Suprapubic skin (tissue), 4 donors: ENCODE data around the gene MT1X. TPM values are rescaled to one million over a fixed set of nuclear protein-coding genes. Genes with fewer than 3 reads are reported as not detected.

Experiments used
- DNase-seq, 2 donors: peaks; one replicate each; pipeline ENCODE4 v3.0.0-alpha.2; 2019; ENCODE audit warnings: low spot score in 2 of 2
- H3K27ac ChIP-seq: fragments of 200-600 bp; sonication (generic); one replicate; pipeline ENCODE4 v1.5.1; 2019
- H3K27me3 ChIP-seq: fragments of 200-600 bp; sonication (generic); one replicate; pipeline ENCODE4 v1.5.1; 2019
- H3K36me3 ChIP-seq: fragments of 200-600 bp; sonication (generic); one replicate; pipeline ENCODE4 v1.5.1; 2019
- H3K4me1 ChIP-seq: fragments of 200-600 bp; sonication (generic); one replicate; pipeline ENCODE4 v1.5.1; 2019
- H3K4me3 ChIP-seq: fragments of 200-600 bp; sonication (generic); one replicate; pipeline ENCODE4 v1.5.1; 2019; ENCODE audit warnings: mild to moderate bottlenecking
- H3K9me3 ChIP-seq: fragments of 200-600 bp; sonication (generic); one replicate; pipeline ENCODE4 v1.5.1; 2019
- EP300 ChIP-seq: sonication (generic); formaldehyde crosslinking; IDR thresholded peaks from one replicate; pipeline ENCODE4 v1.6.1; 2017; ENCODE audit warnings: antibody characterized with exemption
- POLR2A ChIP-seq, 2 donors: fragments of 450-650 bp; IDR thresholded peaks; one replicate each; pipeline ENCODE4 v1.6.1; 2017; ENCODE audit warnings: antibody characterized with exemption in 2 of 2, mild to moderate bottlenecking in 2 of 2, moderate library complexity in 2 of 2
- POLR2AphosphoS5 ChIP-seq, 3 donors: sonication (generic); formaldehyde crosslinking; IDR thresholded peaks; one replicate each; pipeline ENCODE4 v1.6.1; 2017; ENCODE audit warnings: antibody characterized with exemption in 3 of 3
- WGBS: methylation state at CpG from one replicate; pipeline ENCODE4 v1.1.5; 2018; 5-methylcytosine and 5-hydroxymethylcytosine counted together
- total RNA-seq, 4 donors: library from RNA; depleted of rRNA; stranded (reverse); fragments of >200 nt; gene quantifications; one replicate each; pipeline ENCODE4 v1.1.0, GENCODE V29; 2016
- TF ChIP-seq, protein P1 (sequence below), 2 donors: fragments of 200-600 bp in 1 of 2; fragments of 450-650 bp in 1 of 2; sonication (generic) in 1 of 2; IDR thresholded peaks; one replicate each; pipeline ENCODE4 v1.5.1; 2016 to 2019; ENCODE audit warnings: antibody characterized with exemption in 2 of 2, mild to moderate bottlenecking in 1 of 2, moderate library complexity in 1 of 2

MT1X gene
- total RNA-seq, 4 donors from 2014 or later: 2,588 to 6,426 (median 4,304) TPM

- no peak for TF ChIP-seq POLR2AphosphoS5 (IDR thresholded peaks at IDR 0.05)
- TF ChIP-seq EP300: no peak
- TF ChIP-seq, protein P1, sequence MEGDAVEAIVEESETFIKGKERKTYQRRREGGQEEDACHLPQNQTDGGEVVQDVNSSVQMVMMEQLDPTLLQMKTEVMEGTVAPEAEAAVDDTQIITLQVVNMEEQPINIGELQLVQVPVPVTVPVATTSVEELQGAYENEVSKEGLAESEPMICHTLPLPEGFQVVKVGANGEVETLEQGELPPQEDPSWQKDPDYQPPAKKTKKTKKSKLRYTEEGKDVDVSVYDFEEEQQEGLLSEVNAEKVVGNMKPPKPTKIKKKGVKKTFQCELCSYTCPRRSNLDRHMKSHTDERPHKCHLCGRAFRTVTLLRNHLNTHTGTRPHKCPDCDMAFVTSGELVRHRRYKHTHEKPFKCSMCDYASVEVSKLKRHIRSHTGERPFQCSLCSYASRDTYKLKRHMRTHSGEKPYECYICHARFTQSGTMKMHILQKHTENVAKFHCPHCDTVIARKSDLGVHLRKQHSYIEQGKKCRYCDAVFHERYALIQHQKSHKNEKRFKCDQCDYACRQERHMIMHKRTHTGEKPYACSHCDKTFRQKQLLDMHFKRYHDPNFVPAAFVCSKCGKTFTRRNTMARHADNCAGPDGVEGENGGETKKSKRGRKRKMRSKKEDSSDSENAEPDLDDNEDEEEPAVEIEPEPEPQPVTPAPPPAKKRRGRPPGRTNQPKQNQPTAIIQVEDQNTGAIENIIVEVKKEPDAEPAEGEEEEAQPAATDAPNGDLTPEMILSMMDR (IDR thresholded peaks at IDR 0.05): no peak
- TF ChIP-seq POLR2A (IDR thresholded peaks at IDR 0.05): no peak
- 100% methylated on average over 1 of the region's 1 CpG for WGBS
- H3K4me3 ChIP-seq: no peak overlapping the region
- peaks cover 9% of the 10 kb centered on the region for H3K4me1 ChIP-seq
- H3K9me3 ChIP-seq: no peaks in the 10 kb centered on the region
- no peak for DNase-seq
- H3K36me3 ChIP-seq: no peaks in the 10 kb centered on the region
- H3K27me3 ChIP-seq: no peaks in the 10 kb centered on the region
- no peak overlapping the region for H3K27ac ChIP-seq
Observed at GRCh38 chr16:56700631-56701030, 18.4 kb downstream of the MT1X start.

DNA sequence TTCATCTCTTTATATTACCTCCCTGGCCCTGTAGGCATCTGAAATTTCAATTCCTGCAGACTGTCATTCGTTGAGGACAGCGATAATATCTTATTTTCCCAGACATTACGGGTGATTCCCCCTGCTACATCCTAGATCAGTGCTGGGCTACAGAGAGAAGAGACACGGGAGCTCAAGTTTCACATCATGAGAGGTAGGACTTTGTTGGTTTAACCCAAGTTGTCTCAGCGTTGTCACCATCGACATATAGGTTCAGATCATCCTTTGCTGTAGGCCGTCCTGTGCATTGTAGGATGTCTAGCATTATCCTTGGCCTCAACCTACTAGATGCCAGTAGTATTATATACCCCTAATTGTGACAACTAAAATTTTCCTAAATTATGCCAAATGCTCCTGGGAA is 19.3 kb downstream of the MT1X start:
- H3K27ac ChIP-seq: no peak overlapping the region
- 80% methylated on average over 7 of the region's 7 CpGs for WGBS
- peaks cover 9% of the 10 kb centered on the region for H3K4me1 ChIP-seq
- TF ChIP-seq, protein P1 (IDR thresholded peaks at IDR 0.05): no peak
- TF ChIP-seq EP300 (no peak), POLR2AphosphoS5 (IDR thresholded peaks at IDR 0.05) (no peak), POLR2A (IDR thresholded peaks at IDR 0.05) (no peak)
- H3K9me3 ChIP-seq: no peaks in the 10 kb centered on the region
- H3K4me3 ChIP-seq: no peak overlapping the region
- no peaks in the 10 kb centered on the region for H3K27me3 ChIP-seq
- H3K36me3 ChIP-seq: no peaks in the 10 kb centered on the region
- no peak for DNase-seq

- Histone ChIP-seq H3K4me1 (peaks cover 9% of the 10 kb centered on the region), H3K9me3 (no peaks in the 10 kb centered on the region), H3K36me3 (no peaks in the 10 kb centered on the region), H3K27ac (no peak overlapping the region), H3K27me3 (no peaks in the 10 kb centered on the region), H3K4me3 (no peak overlapping the region)
- DNase-seq: no peak
- TF ChIP-seq POLR2AphosphoS5 (IDR thresholded peaks at IDR 0.05) (no peak), POLR2A (IDR thresholded peaks at IDR 0.05) (no peak), EP300 (no peak)
- TF ChIP-seq, protein P1 (IDR thresholded peaks at IDR 0.05): no peak
- WGBS: 96% methylated on average over 5 of the region's 5 CpGs
Observed at GRCh38 chr16:56702836-56703235, 20.6 kb downstream of the MT1X start.

DNA sequence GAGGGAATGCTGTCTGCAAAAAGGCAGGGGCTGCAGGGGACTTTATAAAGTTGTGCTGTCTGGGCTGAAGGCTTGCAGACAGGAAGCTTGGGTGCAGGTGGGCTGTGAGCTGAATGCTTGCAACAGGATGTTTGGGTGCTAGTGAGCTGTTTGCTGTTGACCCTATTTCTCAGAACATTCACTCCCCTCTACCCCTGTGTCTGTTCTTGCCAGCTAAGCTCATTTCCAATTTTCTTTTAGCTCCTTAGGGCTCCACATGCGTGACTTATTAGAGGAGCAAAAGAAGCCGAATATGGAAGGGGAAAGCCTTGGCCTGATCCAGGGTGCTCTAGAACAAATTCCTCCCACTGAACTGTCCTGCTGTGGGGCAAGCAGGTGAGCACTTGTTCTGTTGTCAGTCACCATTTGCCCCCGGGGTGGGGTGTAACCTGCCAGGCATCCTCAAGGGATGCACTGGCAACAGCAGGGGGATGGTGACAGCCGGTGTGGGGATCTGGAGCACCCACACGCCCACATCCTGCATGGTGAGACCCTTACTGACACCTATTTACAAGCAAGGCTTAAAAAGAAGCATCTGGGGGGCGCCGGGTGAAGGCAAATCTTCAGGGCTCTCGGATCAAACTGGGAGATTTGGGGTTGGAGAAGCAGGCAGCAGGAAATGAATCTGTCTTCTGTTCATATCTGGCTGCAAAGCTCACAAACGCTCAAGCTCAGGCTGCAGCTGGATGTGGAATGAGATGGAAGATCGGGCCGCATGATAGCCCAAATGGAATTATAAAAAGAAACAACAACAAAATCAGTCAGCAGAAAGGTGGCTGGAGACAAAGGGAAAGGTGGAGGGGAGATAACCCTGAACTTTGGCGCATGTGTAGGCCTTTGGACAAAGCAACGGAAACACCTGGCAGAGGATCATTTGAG is 26.5 kb downstream of the MT1X start:
- H3K4me3 ChIP-seq: no peak overlapping the region

More for the DNA sequence above, 26.5 kb downstream of the MT1X start:
- no peaks in the 10 kb centered on the region for H3K27me3 ChIP-seq
- H3K9me3 ChIP-seq: no peaks in the 10 kb centered on the region
- H3K27ac ChIP-seq: no peak overlapping the region
- H3K4me1 ChIP-seq: peaks cover 3% of the 10 kb centered on the region
- H3K36me3 ChIP-seq: no peaks in the 10 kb centered on the region
- TF ChIP-seq EP300 (no peak), POLR2A (IDR thresholded peaks at IDR 0.05) (no peak), POLR2AphosphoS5 (IDR thresholded peaks at IDR 0.05) (no peak)
- TF ChIP-seq, protein P1 (IDR thresholded peaks at IDR 0.05): no peak
- 51% methylated on average over 10 of the region's 13 CpGs for WGBS
- DNase-seq: no peak
